Measurements from ENCODE around the gene SNAI3. TPM values are rescaled to one million over a fixed set of nuclear protein-coding genes. Genes with fewer than 3 reads are reported as not detected.

Gene SNAI3
- polyA plus RNA-seq, 3 donors = 0.59 to 0.94 (median 0.78) TPM

DNA sequence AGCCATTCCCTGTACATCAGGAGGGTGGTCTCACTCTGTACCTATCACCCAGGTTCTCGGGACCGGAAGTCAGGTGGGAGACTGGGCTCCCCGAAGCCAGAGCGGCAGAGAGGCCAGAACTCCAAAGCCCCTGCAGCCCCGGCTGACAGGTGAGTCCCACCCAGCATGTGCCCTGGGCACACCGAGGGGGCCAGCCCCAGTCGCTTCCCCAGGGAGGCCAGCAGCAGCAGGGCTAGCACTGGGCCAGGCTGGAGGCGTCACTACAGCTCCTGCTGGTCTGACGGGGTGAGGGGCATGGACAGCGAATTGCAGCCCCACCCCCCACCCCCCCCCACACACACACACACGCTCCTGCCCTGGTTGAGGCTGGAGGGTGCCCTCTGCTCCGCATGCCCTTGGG, 55.9 kb downstream of the SNAI3 start:
- DNase-seq (ENCODE audit: extremely low read depth in 1 of 11, low read depth in 9 of 11, low spot score in 4 of 11) = no peak

DNA sequence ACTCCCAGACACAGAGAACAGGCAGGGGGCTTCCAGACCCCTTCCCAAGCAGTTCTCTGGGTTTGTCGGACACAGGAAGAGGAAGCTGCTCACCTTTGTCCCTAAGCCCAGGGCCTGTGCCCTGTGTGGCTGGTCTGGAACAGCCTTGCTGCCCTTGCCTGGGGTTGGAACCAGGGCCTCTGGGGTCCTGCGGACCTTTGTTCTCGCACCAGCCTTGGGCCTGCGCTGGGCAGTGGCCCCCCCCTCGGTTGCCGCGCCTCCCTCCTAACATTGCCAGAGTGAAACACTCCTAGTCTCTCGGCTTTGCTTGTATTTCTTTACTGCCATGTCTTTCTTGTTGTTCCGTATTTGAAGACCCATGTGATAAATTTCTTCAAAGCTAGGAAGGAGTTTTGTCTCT, 56.5 kb downstream of the SNAI3 start:
- no peak for DNase-seq (ENCODE audit: extremely low read depth in 1 of 11, low read depth in 9 of 11, low spot score in 4 of 11)

- DNase-seq (ENCODE audit: extremely low read depth in 1 of 11, low read depth in 9 of 11, low spot score in 4 of 11) = no peak
These were observed 57.8 kb downstream of the SNAI3 start for GRCh38 chr16:88628512-88628974.

Other genes with a start within 250 kb of the SNAI3 start
- 1 to 10 TPM; 2.1 to 5.7 (median 4.6) TPM for gene ZFPM1, start 233.2 kb downstream of the SNAI3 start, polyA plus RNA-seq (ENCODE audit: insufficient read length in 3 of 3)
- gene ZC3H18, start 116.1 kb downstream of the SNAI3 start, polyA plus RNA-seq (ENCODE audit: insufficient read length in 3 of 3) = 10 to 100 TPM; 35.8 to 43.3 (median 40.5) TPM
- not detected for gene IL17C, start 47.9 kb downstream of the SNAI3 start, polyA plus RNA-seq (ENCODE audit: insufficient read length in 3 of 3)
- 100 to 1,000 TPM in 2 of 3 donors, 10 to 100 TPM in 1; 92.4 to 157 (median 142) TPM for gene CYBA, start 35.5 kb downstream of the SNAI3 start, polyA plus RNA-seq (ENCODE audit: insufficient read length in 3 of 3)
- gene MVD, start 23.4 kb downstream of the SNAI3 start, polyA plus RNA-seq (ENCODE audit: insufficient read length in 3 of 3) = 10 to 100 TPM; 27.9 to 43.7 (median 39.8) TPM
- gene RNF166, start 19.9 kb upstream of the SNAI3 start, polyA plus RNA-seq (ENCODE audit: insufficient read length in 3 of 3) = 10 to 100 TPM; 14.5 to 22.4 (median 20.1) TPM
- gene CTU2, start 20.0 kb upstream of the SNAI3 start, polyA plus RNA-seq (ENCODE audit: insufficient read length in 3 of 3) = 10 to 100 TPM; 10.1 to 17.8 (median 13.3) TPM
- 10 to 100 TPM; 31.6 to 70.3 (median 48.9) TPM for gene PIEZO1, start 98.7 kb upstream of the SNAI3 start, polyA plus RNA-seq (ENCODE audit: insufficient read length in 3 of 3)
- gene CDT1, start 117.3 kb upstream of the SNAI3 start, polyA plus RNA-seq (ENCODE audit: insufficient read length in 3 of 3) = 10 to 100 TPM; 11.3 to 23.2 (median 19.1) TPM
- 100 to 1,000 TPM in 1 of 3 donors, 10 to 100 TPM in 2; 70.7 to 114 (median 97.3) TPM for gene APRT, start 125.4 kb upstream of the SNAI3 start, polyA plus RNA-seq (ENCODE audit: insufficient read length in 3 of 3)
- gene GALNS, start 170.4 kb upstream of the SNAI3 start, polyA plus RNA-seq (ENCODE audit: insufficient read length in 3 of 3) = 10 to 100 TPM; 17.6 to 27.3 (median 26.8) TPM
- gene TRAPPC2L, start 170.6 kb upstream of the SNAI3 start, polyA plus RNA-seq (ENCODE audit: insufficient read length in 3 of 3) = 10 to 100 TPM; 63.0 to 85.3 (median 76.6) TPM
- gene PABPN1L, start 180.2 kb upstream of the SNAI3 start, polyA plus RNA-seq (ENCODE audit: insufficient read length in 3 of 3) = not detected